A673 (cell line): Measurements from ENCODE around the gene MYO3A. TPM values are rescaled to one million over a fixed set of nuclear protein-coding genes. Genes with fewer than 3 reads are reported as not detected.

Source experiments
- BruUV-seq: library from RNA; stranded (reverse); fragments of 400-500 nt; replicated peaks from 2 replicates; lab custom pipeline; 2021; lab: Mats Ljungman, UMichigan
- CTCF ChIA-PET: fragments of 300-600 bp; sonication (Branson Sonifier 250); formaldehyde crosslinking; loops from one replicate; lab custom pipeline; 2022; ENCODE audit warnings: antibody characterized with exemption; lab: Charles Lee
- POLR2A ChIA-PET: fragments of 300-600 bp; sonication (Branson Sonifier 250); formaldehyde crosslinking; loops from one replicate; lab custom pipeline; 2022; ENCODE audit warnings: antibody characterized with exemption; ENCODE audit not compliant: low non-redundant PET; lab: Charles Lee
- DNase-seq: peaks from one replicate; pipeline ENCODE4 v3.0.0-alpha.2; 2015; ENCODE audit warnings: low spot score
- H3K27ac ChIP-seq: fragments of 200-600 bp; sonication (generic); 2 replicates; pipeline ENCODE4 v1.5.1; 2016; ENCODE audit warnings: mixed run types, low read depth, mild to moderate bottlenecking, mixed read lengths, antibody characterized with exemption, low read length; ENCODE audit not compliant: poor library complexity, severe bottlenecking
- H3K27me3 ChIP-seq: fragments of 200-600 bp; sonication (generic); replicated peaks from 2 replicates; pipeline ENCODE4 v1.6.1; 2017; ENCODE audit warnings: mixed run types, low read depth, mild to moderate bottlenecking, mixed read lengths, antibody characterized with exemption, low read length; ENCODE audit not compliant: insufficient read depth, poor library complexity
- H3K36me3 ChIP-seq: fragments of 200-600 bp; sonication (generic); 2 replicates; pipeline ENCODE4 v1.6.1; 2016; ENCODE audit warnings: mixed run types, mild to moderate bottlenecking, mixed read lengths, antibody characterized with exemption, low read length; ENCODE audit not compliant: insufficient read depth, poor library complexity, severe bottlenecking
- H3K4me1 ChIP-seq: fragments of 200-600 bp; sonication (generic); 2 replicates; pipeline ENCODE4 v1.6.1; 2017; ENCODE audit warnings: mixed run types, mild to moderate bottlenecking, mixed read lengths, antibody characterized with exemption, low read length; ENCODE audit not compliant: insufficient read depth, poor library complexity, severe bottlenecking
- H3K4me3 ChIP-seq: fragments of 200-600 bp; sonication (generic); 2 replicates; pipeline ENCODE4 v1.5.1; 2016; ENCODE audit warnings: low read depth, mixed run types, mild to moderate bottlenecking, mixed read lengths, low read length; ENCODE audit not compliant: poor library complexity, severe bottlenecking
- H3K9me3 ChIP-seq: fragments of 200-600 bp; sonication (generic); 2 replicates; pipeline ENCODE4 v1.6.1; 2016; ENCODE audit warnings: mixed run types, low read depth, mild to moderate bottlenecking, mixed read lengths, antibody characterized with exemption, low read length; ENCODE audit not compliant: poor library complexity, severe bottlenecking
- CTCF ChIP-seq: fragments of 300-800, 200-600 bp; sonication (generic); conservative IDR thresholded peaks from 2 replicates; pipeline ENCODE4 v1.5.1; 2017; ENCODE audit warnings: low read depth, mild to moderate bottlenecking, antibody characterized with exemption, low read length, moderate library complexity, mixed read lengths
- EZH2 ChIP-seq: fragments of 200-600 bp; sonication (generic); IDR thresholded peaks from 2 replicates; pipeline ENCODE4 v1.6.1; 2017; ENCODE audit warnings: borderline replicate concordance, low read depth, mild to moderate bottlenecking, mixed read lengths, antibody characterized with exemption, low read length; ENCODE audit not compliant: poor library complexity, severe bottlenecking
- intact Hi-C: fragments of 100-400 bp; cut with micrococcal nuclease; formaldehyde crosslinking; loops from one replicate; pipeline ENCODE4 v1.10.0; 2022; ENCODE audit not compliant: unreplicated experiment
- total RNA-seq: library from RNA; stranded (reverse); gene quantifications from 2 replicates; pipeline ENCODE4 v1.2.3, GENCODE V29; 2021

Gene MYO3A
- total RNA-seq, 1 experiment from 2014 or later, result 0.88 TPM

GRCh38 chr10:26216585-26217395 lies 282.8 kb downstream of the MYO3A start, which contains the start of gene GAD2:
TSS of gene GAD2 (plus strand) at chr10:26216774. CDS start at chr10:26216810, 36 bp downstream.
- Histone ChIP-seq H3K9me3 (no peaks in the 10 kb centered on the region), H3K27me3 (peaks cover 98% of the 10 kb centered on the region), H3K4me3 (peak within 1 kb of the TSS; percentile 34), H3K4me1 (peaks cover 17% of the 10 kb centered on the region), H3K27ac (no peak within 1 kb of the TSS), H3K36me3 (no peaks in the 10 kb centered on the region)
- TF ChIP-seq CTCF, result no peak
- peak; percentile 90 for TF ChIP-seq EZH2
- ChIA-PET CTCF (no interaction called here), POLR2A (no interaction called here)
- no TSS peak for BruUV-seq
- peak; percentile 19 for DNase-seq
- intact Hi-C loops, result no loop called here

- peak overlapping the region; percentile 34 for H3K4me3 ChIP-seq
- peak; percentile 19 for DNase-seq
Observed at GRCh38 chr10:26217396-26218086, 283.5 kb downstream of the MYO3A start.

More at GRCh38 chr10:26217396-26218086, 283.5 kb downstream of the MYO3A start:
- Histone ChIP-seq H3K4me1 (peaks cover 17% of the 10 kb centered on the region), H3K27me3 (peaks cover 92% of the 10 kb centered on the region), H3K9me3 (no peaks in the 10 kb centered on the region), H3K27ac (no peak overlapping the region), H3K36me3 (no peaks in the 10 kb centered on the region)
- intact Hi-C loops, result no loop called here
- TF ChIP-seq CTCF (no peak), EZH2 (peak; percentile 87)
- BruUV-seq, result no TSS peak
- ChIA-PET CTCF (no interaction called here), POLR2A (no interaction called here)
